K562 (cell line): ENCODE results near the gene PRKAG2. TPM values are rescaled to one million over a fixed set of nuclear protein-coding genes. Genes with fewer than 3 reads are reported as not detected.

Source experiments
- ATAC-seq: fragments of 200-7000 bp; cut with Tn5 transposase; 3 replicates; pipeline ENCODE4 v1.9.1; 2020; ENCODE audit warnings: moderate library complexity
- BruUV-seq: library from RNA; stranded (reverse); fragments of 400-500 nt; replicated peaks from 2 replicates; lab custom pipeline; 2021; lab: Mats Ljungman, UMichigan
- CTCF ChIA-PET: fragments of 300-600 bp; formaldehyde crosslinking; extraction: SDS; loops from one replicate; lab custom pipeline; 2021; ENCODE audit warnings: low intra/inter-chr PET ratio; lab: Yijun Ruan, JAX
- POLR2A ChIA-PET: fragments of 300-600, 350-650 bp; sonication (Branson Sonifier 250); formaldehyde crosslinking; extraction: SDS; loops from one replicate; lab custom pipeline; 2021; ENCODE audit warnings: antibody characterized with exemption, inconsistent platforms; lab: Yijun Ruan, JAX
- DNase-seq, 4 experiments: peaks; one replicate each; pipeline versions ENCODE4 v3.0.0 to v3.0.0-alpha.2; 2011 to 2018; ENCODE audit warnings: low spot score in 3 of 4, mixed read lengths in 3 of 4; ENCODE audit errors: extremely low read depth in 1 of 4
- FAIRE-seq: peaks from 2 replicates; lab custom pipeline; 2011; peaks lifted over from hg19 to GRCh38; lab: Jason Lieb, UNC
- H2AFZ ChIP-seq: 2 replicates; pipeline ENCODE4 v1.6.0; 2011; ENCODE audit warnings: low read depth, low read length, control low read depth, inconsistent platforms
- H3K27ac ChIP-seq: fragments of 200-600 bp; 3 replicates; pipeline ENCODE4 v1.8.0; 2011; ENCODE audit warnings: low read depth, mild to moderate bottlenecking, control low read depth, inconsistent platforms, low read length, moderate library complexity, mixed read lengths; ENCODE audit errors: extremely low read depth
- H3K27me3 ChIP-seq, 2 experiments: fragments of 300-600 bp in 1 of 2; 2 replicates in 1 of 2; 3 replicates in 1 of 2; pipeline versions ENCODE4 v1.6.0 to v1.8.0; 2011; ENCODE audit warnings: inconsistent platforms in 2 of 2, low read length in 2 of 2, mild to moderate bottlenecking in 1 of 2, mixed read lengths in 1 of 2, moderate library complexity in 1 of 2; ENCODE audit not compliant: control insufficient read depth in 2 of 2, insufficient read depth in 2 of 2
- H3K36me3 ChIP-seq: fragments of 300-600 bp; 3 replicates; pipeline ENCODE4 v1.8.0; 2011; ENCODE audit warnings: mild to moderate bottlenecking, low read length, inconsistent platforms; ENCODE audit not compliant: control insufficient read depth, insufficient read depth
- H3K4me1 ChIP-seq, 2 experiments: fragments of 200-600 bp in 1 of 2; replicated peaks in 1 of 2; 2 replicates in 1 of 2; 3 replicates in 1 of 2; pipeline versions ENCODE4 v1.5.1 to v1.8.0; 2011; ENCODE audit warnings: inconsistent platforms in 2 of 2, low read length in 2 of 2, mild to moderate bottlenecking in 1 of 2, mixed read lengths in 1 of 2, moderate library complexity in 1 of 2; ENCODE audit not compliant: control insufficient read depth in 2 of 2, insufficient read depth in 2 of 2
- H3K4me2 ChIP-seq: 2 replicates; pipeline ENCODE4 v1.6.1; 2011; ENCODE audit warnings: low read length, control low read depth, inconsistent platforms, mixed read lengths; ENCODE audit not compliant: insufficient read depth
- H3K4me3 ChIP-seq: fragments of 200-600 bp; sonication (generic), shearing (Covaris generic); 2 replicates; pipeline ENCODE4 v1.5.1; 2016; ENCODE audit warnings: control low read depth, inconsistent platforms
- H3K79me2 ChIP-seq: fragments of 200-600 bp; 3 replicates; pipeline ENCODE4 v1.8.0; 2011; ENCODE audit warnings: low read length, inconsistent platforms; ENCODE audit not compliant: control insufficient read depth, insufficient read depth
- H3K9ac ChIP-seq, 2 experiments: 2 replicates each; pipeline versions ENCODE4 v1.6.0 to v1.6.1; 2011; ENCODE audit warnings: low read depth in 2 of 2, low read length in 2 of 2, control low read depth in 1 of 2, inconsistent platforms in 1 of 2, mild to moderate bottlenecking in 1 of 2, mixed read lengths in 1 of 2; ENCODE audit not compliant: insufficient read depth in 1 of 2
- H3K9me1 ChIP-seq: one replicate; pipeline ENCODE4 v1.6.0; 2011; ENCODE audit warnings: inconsistent platforms, mild to moderate bottlenecking, low read length, moderate library complexity; ENCODE audit not compliant: control insufficient read depth, insufficient read depth
- H3K9me3 ChIP-seq: replicated peaks from 2 replicates; pipeline ENCODE4 v1.5.1; 2011; ENCODE audit warnings: low read depth, low read length, inconsistent platforms; ENCODE audit not compliant: control insufficient read depth, insufficient read depth
- H4K20me1 ChIP-seq: replicated peaks from 2 replicates; pipeline ENCODE4 v1.6.1; 2011; ENCODE audit warnings: low read length, inconsistent platforms, mixed read lengths; ENCODE audit not compliant: control insufficient read depth, insufficient read depth
- ARID4B ChIP-seq: sonication (generic); formaldehyde crosslinking; IDR thresholded peaks from 2 replicates; pipeline ENCODE4 v1.8.0; 2022; ENCODE audit warnings: mild to moderate bottlenecking, missing genetic modification reagents
- WGBS: fragments of 100-300 bp; shearing (Covaris generic); methylation state at CpG from one replicate; pipeline ENCODE4 v1.1.6; 2016; ENCODE audit warnings: low coverage, mixed read lengths; ENCODE audit not compliant: insufficient coverage; ENCODE audit errors: missing lambda C conversion rate; 5-methylcytosine and 5-hydroxymethylcytosine counted together
- in situ Hi-C: fragments of 300-500 bp; cut with MboI; formaldehyde crosslinking; loops from 4 replicates; pipeline ENCODE4 v1.15.0; 2018; ENCODE audit warnings: inconsistent platforms, mixed read lengths
- intact Hi-C: fragments of 100-400 bp; cut with micrococcal nuclease; formaldehyde crosslinking; loops from 2 replicates; pipeline ENCODE4 v1.14.2; 2022
- polyA plus RNA-seq, 8 experiments: library from polyadenylated mRNA; depleted of rRNA in 4 of 8; stranded (reverse) in 5 of 8; unstranded in 3 of 8; fragments of >200 nt; fragmentation: Nextera tagmentation in 2 of 8; fragmentation: Illumina TruSeq in 1 of 8; extraction: Ambion mirVana in 2 of 8; extraction: Trizol in 1 of 8; gene quantifications; 2 replicates each; pipeline versions ENCODE4 v1.2.1 to v1.2.3, GENCODE V29; 2011 to 2014; ENCODE audit warnings: inconsistent platforms in 1 of 8, missing spikeins in 1 of 8
- total RNA-seq, 7 experiments: library from RNA; depleted of rRNA in 6 of 7; stranded (reverse); fragments of >200 nt in 6 of 7; fragmentation: Illumina TruSeq in 2 of 7; extraction: Trizol in 2 of 7; gene quantifications; 2 replicates each; pipeline versions ENCODE4 v1.2.1 to v1.2.3, GENCODE V29; 2011 to 2021; ENCODE audit warnings: low replicate concordance in 1 of 7

Gene PRKAG2
- total and polyA plus RNA-seq, 9 of the 15 experiments (the other 6 are each of a cell fraction or from before 2014, with no cell fraction given), result 0.99 to 5.6 (median 3.3) TPM

- WGBS, result 1% methylated on average over 17 of the region's 17 CpGs
- no peak overlapping the region for H3K4me2 ChIP-seq
Measured at GRCh38 chr7:151822541-151823181, 54.3 kb downstream of the PRKAG2 start.

More at GRCh38 chr7:151822541-151823181, 54.3 kb downstream of the PRKAG2 start:
- H2AFZ ChIP-seq, result no peak overlapping the region
- peak; percentile 44 for ATAC-seq
- ChIA-PET POLR2A (interaction anchor here (0.6 to 0.9 kb wide), 2 partner anchors 8 to 9 kb away, joined by 3 read pairs; no protein-coding TSS in a partner anchor), CTCF (no interaction called here)
- no peaks in the 10 kb centered on the region; the same call in 1 of the 2 replicates for H4K20me1 ChIP-seq
- peaks cover 5% of the 10 kb centered on the region for H3K9me1 ChIP-seq
- H3K27me3 ChIP-seq, result peaks cover 56 to 77% of the 10 kb centered on the region in 2 experiments
- peak overlapping the region in 1 of 2 experiments; percentile 54; a peak in 1 of 4 replicates for H3K9ac ChIP-seq
- no peaks in the 10 kb centered on the region for H3K79me2 ChIP-seq
- TF ChIP-seq ARID4B, result no peak
- H3K4me3 ChIP-seq, result no peak overlapping the region
- no peak for DNase-seq
- in situ Hi-C loops, result no loop called here
- no peaks in the 10 kb centered on the region; a peak in 2 of 5 replicates for H3K4me1 ChIP-seq
- H3K27ac ChIP-seq, result no peak overlapping the region
- H3K36me3 ChIP-seq, result no peaks in the 10 kb centered on the region
- intact Hi-C loops, result no loop called here
- no TSS peak for BruUV-seq
- FAIRE-seq, result no peak
- no peaks in the 10 kb centered on the region for H3K9me3 ChIP-seq
